Lower leg skin (tissue), 3 donors: ENCODE measurements around the gene GNG7.

Source experiments
- CTCF ChIP-seq, 3 donors: fragments of 450-650 bp; IDR thresholded peaks; one replicate each; pipeline ENCODE4 v1.5.1; 2016; ENCODE audit warnings: antibody characterized with exemption in 3 of 3, mild to moderate bottlenecking in 3 of 3, moderate library complexity in 2 of 3
- POLR2A ChIP-seq, 2 donors: fragments of 450-650 bp; IDR thresholded peaks; one replicate each; pipeline ENCODE4 v1.6.1; 2016 to 2017; ENCODE audit warnings: antibody characterized with exemption in 2 of 2, mild to moderate bottlenecking in 1 of 2, moderate library complexity in 1 of 2

GRCh38 chr19:2636141-2636896 lies 66.2 kb downstream of the GNG7 start:
- TF ChIP-seq CTCF (IDR thresholded peaks at IDR 0.05) (no peak), POLR2A (IDR thresholded peaks at IDR 0.05) (no peak)
